GM10248 (cell line): ENCODE data around the gene BRD3.
"Not testable (repeated sequence)": the region's sequence is repeated elsewhere in the genome, so short reads cannot be mapped to it uniquely, and the experiment has no call there.

ENCODE experiments used
- CTCF ChIA-PET: fragments of 300-600 bp; sonication (Branson Sonifier 250); formaldehyde crosslinking; extraction: SDS; loops from one replicate; lab custom pipeline; 2021; ENCODE audit warnings: antibody characterized with exemption; lab: Yijun Ruan, JAX
- POLR2A ChIA-PET: fragments of 350-650 bp; sonication (Branson Sonifier 250); formaldehyde crosslinking; extraction: SDS; loops from one replicate; lab custom pipeline; 2020; ENCODE audit warnings: antibody characterized with exemption; lab: Yijun Ruan, JAX
- DNase-seq: peaks from one replicate; pipeline ENCODE4 v3.0.0; 2012; ENCODE audit errors: extremely low spot score
- CTCF ChIP-seq: IDR thresholded peaks from 2 replicates; pipeline ENCODE4 v1.5.1; 2012; ENCODE audit warnings: mild to moderate bottlenecking, low read depth; ENCODE audit errors: extremely low read depth, missing control alignments, control extremely low read depth

BRD3 gene

GRCh38 chr9:134067904-134068743 lies at the start of gene BRD3:
Gene BRD3 (minus strand): TSS chr9:134068026. CDS start chr9:134053477, 14,549 bp downstream.
- ChIA-PET POLR2A (no interaction called here), CTCF (no interaction called here)
- TF ChIP-seq CTCF, result no peak
- DNase-seq, result peak; percentile 92

GRCh38 chr9:134112561-134112960 lies 44.7 kb upstream of the BRD3 start:
- TF ChIP-seq CTCF, result no peak
- ChIA-PET POLR2A (no interaction called here), CTCF (no interaction called here)
- DNase-seq, result no peak

DNA sequence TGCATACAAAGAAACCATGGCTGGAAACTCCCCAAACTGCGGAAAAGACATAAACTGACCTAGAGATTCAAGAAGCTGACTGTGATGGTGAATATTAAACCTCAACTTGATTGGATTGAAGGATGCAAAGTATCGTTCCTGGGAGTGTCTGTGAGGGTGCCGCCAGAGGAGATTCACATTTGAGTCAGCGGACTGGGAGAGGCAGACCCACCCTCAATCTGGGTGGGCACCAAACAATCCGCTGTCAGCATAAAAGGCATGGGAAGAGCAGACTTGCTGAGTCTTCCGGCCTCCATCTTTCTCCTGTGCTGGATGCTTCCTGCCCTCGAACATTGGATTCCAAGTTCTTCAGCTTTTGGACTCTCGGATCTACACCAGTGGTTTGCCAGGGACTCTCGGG lies 43.2 kb upstream of the BRD3 start:
- ChIA-PET CTCF (interaction anchor here (1.1 kb wide), 1 partner anchor 9 kb away, joined by 3 read pairs; no protein-coding TSS in a partner anchor), POLR2A (no interaction called here)
- no peak for DNase-seq
- no peak for TF ChIP-seq CTCF

DNA sequence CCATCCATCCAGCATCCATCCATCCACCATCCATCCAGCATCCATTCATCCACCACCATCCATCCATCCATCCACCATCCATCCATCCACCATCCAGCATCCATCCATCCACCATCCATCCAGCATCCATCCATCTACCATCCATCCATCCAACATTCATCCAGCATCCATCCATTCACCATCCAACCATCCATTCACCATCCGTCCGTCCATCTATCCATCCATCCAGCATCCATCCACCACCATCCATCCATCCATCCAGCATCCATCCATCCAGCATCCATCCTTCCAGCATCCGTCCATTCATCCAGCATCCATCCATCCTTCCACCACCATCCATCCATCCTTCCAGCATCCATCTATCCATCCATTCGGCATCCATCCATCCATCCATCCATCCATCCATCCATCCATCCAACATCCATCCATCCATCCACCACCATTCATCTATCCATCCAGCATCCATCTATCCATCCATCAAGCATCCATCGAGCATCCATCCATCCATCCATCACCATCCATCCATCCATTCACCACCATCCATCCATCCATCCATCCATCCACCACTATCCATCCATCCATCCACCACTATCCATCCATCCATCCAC lies 35.7 kb upstream of the BRD3 start:
- TF ChIP-seq CTCF, result no peak
- DNase-seq, result no peak
- ChIA-PET POLR2A (no interaction called here), CTCF (no interaction called here)

DNA sequence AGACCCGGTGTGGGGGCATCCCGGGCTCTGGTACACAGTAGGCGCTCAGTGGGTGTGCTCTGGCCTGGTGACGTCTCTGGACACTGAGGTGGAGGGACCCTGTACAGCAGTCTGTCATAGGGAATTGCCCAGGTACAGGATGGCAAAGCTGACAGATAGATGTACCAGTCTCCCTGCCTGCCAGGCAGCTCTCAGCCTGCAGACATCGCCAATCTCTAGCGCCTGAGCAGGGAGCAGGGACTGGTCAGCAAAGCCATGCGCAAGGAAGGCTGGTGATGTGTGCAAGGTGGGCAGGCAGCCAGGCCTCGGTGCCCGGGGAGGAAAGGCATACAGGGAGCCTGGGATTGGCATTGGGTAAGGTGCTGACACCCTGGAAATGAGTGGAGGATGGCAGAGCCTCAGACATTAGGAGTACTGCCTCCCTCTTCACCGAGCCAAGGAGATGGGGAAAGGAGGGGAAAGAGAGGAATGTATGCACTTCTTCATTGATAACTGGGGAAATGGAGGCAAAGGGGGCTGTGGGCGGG lies 33.9 kb upstream of the BRD3 start:
- ChIA-PET CTCF (interaction anchor here (1.0 kb wide), 1 partner anchor 10 kb away, joined by 3 read pairs; no protein-coding TSS in a partner anchor), POLR2A (no interaction called here)
- no peak for DNase-seq
- TF ChIP-seq CTCF, result no peak

- DNase-seq, POLR2A ChIA-PET: not testable (repeated sequence)
- CTCF ChIA-PET, result interaction anchor here (1.0 kb wide), 1 partner anchor 10 kb away, joined by 3 read pairs; no protein-coding TSS in a partner anchor
These were observed 33.3 kb upstream of the BRD3 start for GRCh38 chr9:134101133-134101532.
